Epidermal melanocyte (primary cell): Measurements from ENCODE around the gene GAPDHS.

Experiments used
- DNase-seq: peaks from one replicate; pipeline ENCODE4 v3.0.0; 2011; ENCODE audit warnings: low spot score; ENCODE audit not compliant: insufficient read length

GAPDHS gene

DNA sequence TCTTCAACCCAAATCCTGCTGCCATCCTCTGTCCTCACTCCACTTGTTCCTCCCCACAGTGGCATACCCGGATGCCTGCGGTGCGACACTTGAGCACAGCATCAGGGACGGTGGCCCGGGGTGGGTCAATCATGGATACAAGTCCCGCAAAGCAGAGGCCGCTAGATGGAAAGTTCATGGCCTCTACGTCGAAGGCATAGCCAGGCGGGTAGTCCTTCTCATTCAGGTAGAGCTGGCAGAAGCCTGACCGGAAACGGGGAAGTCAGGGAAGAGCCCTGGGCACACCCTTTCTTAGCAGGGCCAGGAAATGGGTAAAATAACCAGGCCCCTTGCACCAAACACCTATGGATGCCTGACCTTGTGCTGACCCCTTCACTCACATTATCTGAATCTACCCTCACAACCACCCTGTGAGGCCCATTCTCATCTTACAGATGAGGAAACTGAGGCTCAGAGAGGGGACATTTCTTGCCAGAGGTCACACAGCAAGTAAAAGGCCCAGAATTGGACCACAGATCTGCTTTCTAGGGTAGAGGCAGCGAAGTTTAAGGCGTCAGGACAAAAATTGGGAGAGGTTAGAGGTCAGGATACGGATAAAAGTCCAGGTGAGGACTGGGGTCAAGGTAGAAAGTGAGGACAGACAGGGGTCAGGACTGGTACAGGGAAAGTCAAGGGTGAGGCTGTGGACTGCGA, 23.7 kb downstream of the GAPDHS start:
- no peak for DNase-seq

DNA sequence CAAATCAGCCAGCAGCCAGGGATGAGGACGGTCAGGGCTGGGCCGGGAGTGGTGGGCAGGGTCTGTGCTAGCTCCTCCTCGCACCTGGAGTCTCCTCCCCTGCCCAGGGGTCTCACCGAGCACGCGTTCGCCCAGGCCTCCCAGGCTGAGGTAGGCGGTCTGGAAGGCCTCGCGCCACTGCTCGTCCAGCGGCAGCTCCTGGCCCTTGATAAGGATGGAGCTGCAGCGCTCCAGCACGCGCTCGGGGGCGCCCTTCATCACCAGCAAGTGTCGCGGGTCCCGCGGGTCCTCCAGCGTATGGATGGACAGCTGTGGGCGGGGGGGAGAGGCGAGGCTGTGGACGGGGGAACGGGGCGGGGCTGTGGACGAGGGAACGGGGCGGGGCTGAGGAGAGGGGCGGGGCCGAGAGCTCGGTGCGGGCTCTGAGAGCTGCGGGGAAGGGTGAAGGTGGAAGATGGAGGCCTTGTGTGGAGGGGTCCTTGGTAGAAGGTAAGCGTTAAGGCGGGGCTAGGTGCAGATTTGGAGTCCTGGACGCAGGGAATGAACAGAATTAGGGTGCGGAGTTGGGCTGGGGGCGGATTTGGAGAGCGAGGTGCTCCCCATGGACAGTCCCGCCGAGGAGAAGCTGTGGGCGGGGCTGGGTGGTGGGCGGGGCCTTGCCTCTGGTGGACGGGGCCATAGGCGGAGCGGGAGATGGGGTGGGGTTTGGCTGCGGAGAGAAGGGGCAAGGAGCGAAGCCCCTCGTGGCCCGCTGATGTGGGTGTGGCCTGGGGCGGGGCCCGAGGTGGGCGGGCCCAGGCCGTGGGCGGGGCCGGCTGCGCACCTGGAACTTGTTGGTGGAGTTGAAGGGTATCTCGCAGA, 24.5 kb downstream of the GAPDHS start:
- DNase-seq: no peak

DNA sequence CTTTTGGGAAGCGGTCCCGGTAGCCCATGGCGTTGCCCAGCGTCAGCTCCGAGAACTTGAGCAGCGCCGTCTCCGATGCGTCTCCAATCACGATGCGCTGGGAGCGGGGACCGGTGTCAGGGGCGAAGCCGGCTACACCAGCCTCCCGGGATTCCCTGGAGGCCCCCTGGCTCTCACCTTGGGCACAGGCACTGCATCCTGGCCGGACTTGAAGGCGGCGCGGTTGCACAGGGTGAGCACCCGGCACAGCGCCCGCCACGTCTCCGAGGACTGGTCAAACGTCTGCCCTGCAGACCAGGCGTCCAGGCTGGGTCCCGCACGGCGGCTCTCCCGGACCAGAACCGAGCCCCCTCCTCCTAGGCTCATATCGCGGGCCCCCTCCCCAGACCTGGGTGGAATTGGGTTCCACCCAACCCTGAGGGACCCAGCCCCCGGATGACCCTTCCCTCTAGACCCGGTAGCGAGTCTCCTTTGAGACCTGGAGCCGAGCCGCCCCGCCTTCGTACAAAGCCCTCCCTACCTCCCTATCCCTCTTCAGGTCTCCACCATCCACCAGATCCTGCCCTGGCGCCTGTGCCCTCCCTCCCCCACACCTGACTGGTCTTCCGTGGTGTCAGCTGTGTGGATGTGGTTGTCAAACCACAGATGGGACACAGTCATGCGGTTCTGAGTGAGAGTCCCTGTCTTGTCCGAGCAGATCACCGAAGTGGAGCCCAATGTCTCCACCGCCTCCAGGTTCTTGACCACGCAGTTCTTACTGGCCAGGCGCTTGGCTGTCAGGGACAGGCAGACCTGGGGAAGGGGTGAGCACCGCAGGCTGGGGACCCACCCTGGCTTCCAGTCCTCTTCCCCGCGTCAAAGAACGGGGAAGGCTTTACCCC, 25.4 kb downstream of the GAPDHS start:
- no peak for DNase-seq

DNA sequence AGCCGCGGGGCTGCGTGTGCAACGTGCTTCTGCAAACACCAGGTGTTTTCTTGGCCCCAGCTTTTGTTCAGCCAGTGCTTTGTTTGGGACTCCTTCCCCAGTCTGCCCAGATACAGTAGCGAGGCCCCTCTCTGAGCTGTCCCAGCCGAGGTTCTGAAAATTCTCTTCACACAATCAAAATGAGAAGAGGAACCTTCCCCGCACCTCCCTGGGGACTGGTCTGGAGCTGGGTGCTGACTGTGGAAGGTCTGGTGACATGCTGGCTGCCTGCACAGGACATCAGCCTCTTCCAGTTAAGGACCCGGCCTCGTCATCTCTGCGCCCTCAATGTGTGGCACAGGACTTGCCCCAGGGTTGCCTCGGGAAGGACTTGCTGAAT, 26.0 kb downstream of the GAPDHS start:
- no peak for DNase-seq

DNA sequence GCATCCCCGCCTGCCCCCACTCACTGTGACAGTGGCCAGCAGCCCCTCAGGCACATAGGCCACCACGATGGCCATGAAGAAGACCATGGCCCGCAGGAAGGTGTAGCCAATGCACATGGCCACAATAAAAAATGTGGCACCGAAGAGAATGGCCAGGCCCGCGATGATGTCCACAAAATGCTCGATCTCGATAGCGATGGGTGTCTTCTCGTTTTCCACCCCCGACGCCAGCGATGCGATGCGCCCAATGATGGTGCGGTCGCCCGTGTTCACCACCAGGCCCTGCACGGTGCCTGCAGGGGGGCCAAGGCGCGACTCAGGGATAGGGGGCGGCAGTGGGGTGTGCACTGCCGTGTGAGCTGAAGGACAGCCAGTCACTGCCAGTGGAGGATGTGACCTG, 26.5 kb downstream of the GAPDHS start:
- no peak for DNase-seq

DNA sequence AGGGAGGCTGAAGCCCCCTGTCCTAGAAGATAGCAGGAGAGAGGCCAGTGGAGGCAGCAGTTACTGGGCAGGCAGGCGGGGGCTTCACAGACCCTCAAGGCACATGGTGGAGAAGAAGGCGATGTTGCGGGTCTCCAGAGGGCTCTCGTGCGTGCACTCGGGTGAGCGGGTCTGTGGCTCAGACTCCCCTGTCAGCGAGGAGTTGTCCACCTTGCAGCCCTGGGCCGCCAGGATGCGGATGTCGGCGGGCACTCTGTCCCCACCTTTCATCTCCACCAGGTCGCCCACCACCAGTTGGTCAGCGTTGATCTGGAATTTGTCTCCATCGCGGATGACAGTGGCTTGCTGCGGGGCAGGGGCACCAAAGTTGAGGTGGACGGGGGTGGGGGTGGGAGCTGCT, 27.0 kb downstream of the GAPDHS start:
- no peak for DNase-seq

DNA sequence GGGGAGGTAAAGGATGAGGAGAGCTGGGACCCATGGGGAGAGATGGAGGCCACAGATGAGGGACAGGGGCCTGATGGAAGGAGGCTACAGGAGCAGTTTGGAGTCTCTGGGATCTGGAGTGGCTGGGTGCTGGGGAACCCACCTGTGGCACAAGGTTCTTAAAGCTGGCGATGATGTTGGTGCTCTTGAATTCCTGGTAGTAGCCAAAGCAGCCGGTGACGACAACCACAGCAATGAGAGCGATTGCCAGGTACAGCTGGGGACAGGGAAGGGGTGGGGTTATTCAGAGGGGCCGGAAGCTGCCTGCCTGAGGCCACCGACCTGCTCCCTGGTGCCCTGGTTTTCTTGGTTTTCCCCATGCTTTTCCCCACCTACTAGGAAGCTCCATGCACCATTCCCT, 27.4 kb downstream of the GAPDHS start:
- DNase-seq: no peak

DNA sequence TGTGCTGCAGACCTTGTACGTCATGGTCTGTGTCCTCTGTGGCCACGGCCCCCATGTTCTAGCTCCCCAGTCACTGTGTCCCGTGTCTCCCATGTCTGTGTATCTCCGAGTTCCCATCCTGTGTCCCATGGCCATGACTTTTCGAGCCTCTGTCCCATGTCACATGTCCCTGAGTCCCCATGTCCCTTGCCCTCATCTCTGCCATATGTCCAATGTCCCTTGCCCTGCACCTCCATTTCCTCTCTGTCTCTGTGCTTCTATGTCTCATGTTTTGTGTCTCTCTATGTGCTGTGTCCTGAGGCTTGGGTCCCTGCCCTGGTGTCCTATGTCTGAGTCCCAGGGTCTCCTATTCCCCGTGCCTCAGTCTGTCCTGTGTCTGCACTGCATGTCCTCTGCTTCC, 28.2 kb downstream of the GAPDHS start:
- no peak for DNase-seq

DNA sequence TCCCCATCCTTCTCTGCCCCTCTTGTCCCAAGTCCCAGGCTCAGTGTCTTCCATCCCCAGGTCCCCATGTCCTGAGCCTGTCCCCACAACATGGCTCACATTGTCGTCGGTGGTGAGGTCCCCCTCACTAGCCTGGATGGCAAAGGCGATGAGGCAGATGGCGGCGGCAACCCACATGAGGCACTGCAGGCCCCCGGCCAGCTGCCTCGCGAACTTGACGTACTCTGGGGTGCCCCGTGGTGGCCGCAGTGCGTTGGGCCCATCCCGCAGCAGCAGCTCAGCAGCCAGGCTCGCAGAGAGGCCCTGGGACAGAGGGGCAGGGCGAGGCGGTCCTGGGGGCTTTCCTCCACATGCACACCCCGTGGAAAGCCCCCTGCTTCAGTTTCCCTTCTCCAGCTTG, 29.1 kb downstream of the GAPDHS start:
- DNase-seq: no peak

DNA sequence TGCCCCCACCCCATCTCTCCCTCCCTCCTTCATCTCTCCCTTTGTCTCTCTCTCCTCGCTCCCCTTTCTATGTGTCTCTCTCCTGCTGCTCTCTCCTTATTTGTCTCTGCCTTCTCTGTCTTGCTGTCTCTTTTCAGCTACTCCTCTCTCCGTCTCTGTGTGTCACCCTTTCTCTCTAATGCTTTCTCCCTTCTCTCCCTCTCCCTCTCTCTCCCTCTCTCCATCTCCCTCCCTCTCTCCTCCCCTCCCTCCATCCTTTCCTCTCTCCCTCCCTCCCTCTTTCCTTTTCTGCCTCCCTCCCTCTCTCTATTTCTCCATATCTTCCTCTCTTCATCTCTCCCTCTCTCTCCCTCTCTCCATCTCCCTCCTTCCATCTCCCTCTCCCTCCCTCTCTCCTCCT, 29.5 kb downstream of the GAPDHS start:
- no peak for DNase-seq

DNA sequence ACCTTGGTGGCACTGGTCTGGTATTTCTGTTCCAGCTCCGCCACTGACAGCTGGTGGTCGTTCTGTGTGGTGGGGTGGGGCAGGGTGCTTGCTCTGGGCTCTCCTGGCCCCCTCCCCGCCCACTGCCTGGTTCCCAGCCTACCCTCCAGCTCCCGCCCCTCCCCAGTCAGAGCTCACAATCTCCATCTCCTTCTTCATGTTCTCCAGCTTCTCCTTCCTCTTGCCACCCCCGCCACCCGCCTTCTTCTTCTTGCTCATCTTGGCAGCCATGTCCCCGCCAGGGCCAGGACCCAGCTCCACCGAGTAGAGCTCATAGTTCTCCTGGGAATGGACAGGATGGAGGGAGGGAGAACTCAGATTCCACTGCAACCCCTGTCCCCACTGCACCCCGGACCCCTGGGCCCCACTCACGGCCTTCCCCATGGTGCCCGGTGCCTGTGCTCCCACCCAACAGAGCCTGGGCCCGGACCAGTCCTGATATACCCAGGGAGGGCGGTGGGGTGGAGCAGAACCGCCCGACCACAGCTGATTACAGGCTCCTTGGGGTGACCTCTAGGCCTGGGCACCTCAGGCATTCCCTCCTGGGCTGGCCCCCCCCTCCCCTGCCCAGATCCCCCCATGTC, 30.1 kb downstream of the GAPDHS start, which contains the start of gene ATP4A:
TSS of gene ATP4A (minus strand) at position 452 of the 623 bp plus-strand sequence. CDS start at position 423, 29 bp downstream.
- no peak for DNase-seq

DNA sequence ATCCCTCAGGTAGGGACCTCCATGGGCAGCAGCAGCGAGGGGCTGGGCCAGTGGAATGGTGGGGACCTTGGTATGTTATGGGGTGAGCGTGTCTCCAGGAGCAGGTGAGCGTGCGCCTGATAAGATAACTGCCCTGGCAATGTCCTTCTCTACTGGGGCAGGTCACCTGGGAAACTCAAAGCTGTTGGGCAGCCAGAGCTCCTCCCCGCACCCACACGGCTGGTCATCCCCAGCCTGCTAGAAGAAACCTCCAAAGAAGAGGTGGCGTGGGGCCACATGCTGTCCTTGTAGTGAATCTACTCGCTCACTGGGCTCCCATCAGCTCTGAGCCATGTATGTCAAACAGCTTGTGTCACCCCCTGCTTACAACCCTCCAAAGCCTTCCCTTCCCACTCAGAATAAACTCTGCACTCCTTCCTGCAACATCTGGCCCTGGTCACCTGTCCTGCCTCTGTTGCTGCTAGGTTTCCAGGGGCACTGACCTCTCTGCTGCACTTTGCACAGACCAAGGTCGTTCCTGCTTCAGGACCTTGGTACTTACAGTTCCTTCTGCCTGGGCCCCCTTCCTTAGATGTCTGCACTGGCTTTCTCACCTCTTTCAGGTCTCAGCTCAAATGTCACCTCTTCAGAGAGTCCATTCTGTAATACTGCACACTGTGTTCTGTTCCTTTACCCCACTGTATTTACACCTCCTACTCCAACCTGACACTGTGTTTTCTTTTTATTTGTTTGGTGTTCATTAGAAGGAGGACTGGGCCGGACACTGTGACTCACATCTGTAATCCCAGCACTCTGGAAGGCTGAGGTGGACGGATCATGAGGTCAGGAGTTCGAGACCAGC, 32.0 kb downstream of the GAPDHS start:
- DNase-seq: no peak

DNA sequence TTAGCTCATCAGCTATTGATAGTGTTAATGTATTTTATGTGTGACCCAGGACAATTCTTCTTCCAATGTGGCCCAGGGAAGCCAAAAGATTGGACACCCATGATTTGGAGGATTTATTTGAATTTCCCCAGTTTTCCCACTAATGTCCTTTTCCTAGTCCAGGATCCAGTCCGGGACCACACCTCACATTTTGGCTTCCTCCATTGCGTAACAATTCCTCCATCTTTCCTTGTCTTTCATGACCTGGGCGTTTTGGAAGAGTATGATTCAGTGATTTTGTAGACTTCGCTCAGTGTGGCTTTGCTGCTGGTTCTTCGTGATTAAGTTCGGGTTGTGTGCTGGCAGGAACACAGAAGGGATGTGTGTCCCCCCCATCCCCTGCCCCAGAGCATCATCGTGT, 33.5 kb downstream of the GAPDHS start:
- DNase-seq: no peak

DNA sequence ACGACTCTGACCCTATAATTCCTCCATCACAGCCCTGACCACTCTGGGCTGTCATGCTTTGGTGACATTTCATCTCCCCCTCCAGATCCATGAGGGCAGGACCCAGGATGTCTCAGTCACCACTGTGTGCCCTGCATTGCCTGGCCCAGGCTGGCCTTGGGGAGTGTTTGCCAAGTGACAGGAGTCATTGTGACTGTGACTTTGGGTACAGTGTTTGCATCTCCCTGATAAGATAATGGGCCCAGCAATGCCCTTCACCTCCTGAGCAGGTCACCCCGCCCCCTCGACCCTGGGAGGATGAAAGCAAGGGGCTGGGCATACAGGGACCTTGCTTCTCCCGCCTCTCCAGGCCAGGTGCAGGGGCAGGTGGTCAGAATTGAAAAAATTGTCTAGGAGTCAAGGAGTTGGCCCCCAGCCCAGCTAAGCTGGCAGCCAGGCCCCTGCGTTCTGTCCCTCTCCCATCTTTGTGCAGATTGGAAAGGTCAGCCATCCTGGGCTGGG, 36.1 kb downstream of the GAPDHS start:
- no peak for DNase-seq

DNA sequence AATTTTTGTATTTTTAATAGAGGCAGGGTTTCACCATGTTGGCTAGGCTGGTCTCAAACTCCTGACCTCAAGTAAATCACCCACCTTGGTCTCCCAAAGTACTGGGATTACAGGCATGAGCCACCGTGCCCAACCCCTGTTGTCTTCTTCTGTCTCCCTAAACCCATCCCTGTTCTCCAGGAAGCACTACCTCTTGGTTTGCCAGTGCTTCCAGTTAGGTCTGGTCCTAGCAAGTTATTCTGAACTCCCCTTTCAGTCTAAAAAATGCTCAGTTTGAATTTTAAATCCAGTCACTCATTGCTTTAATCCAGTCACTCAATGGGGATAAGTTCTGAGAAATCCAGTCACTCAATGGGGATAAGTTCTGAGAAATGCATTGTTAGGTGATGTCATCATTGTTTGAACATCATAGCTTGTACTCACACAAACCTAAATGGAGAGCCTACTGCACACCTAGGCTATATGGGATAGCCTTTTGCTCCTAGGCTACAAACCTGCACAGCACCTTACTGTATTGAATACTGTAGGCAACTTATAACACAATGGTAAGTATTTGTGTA, 38.2 kb downstream of the GAPDHS start:
- DNase-seq: no peak

DNA sequence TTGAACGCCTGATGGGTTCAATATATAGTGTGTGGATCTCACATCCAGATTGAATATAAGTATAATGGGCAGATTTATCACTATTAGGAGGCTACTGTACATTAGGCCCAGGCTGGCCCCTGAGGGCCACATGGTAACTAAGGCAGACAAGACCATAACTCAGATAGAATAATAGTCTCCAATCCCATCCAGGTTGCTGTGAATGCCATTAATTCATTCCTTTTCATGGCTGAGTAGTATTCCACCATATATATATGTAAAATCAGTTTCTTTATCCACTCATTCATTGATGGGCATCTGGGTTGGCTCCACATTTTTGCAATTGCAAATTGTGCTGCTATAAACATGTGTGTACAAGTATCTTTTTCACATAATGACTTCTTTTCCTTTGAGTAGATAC, 44.7 kb downstream of the GAPDHS start:
- DNase-seq: no peak

DNA sequence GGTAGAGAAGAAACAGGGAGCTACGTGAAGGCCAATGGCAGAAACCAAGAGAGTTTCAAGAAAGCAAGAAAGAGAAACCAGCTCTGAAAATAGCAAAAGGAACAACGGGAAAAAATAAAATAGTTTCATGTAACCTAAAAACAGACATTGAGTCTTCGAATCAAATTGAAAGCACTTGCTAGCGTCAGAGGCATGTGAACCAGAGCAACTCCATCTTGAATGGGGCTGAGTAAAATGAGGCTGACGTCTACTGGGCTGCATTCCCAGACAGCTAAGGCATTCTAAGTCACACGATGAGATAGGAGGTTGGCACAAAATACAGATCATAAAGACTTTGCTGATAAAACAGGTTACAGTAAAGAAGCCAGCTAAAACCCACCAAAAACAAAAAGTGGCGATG, 45.5 kb downstream of the GAPDHS start:
- no peak for DNase-seq

DNA sequence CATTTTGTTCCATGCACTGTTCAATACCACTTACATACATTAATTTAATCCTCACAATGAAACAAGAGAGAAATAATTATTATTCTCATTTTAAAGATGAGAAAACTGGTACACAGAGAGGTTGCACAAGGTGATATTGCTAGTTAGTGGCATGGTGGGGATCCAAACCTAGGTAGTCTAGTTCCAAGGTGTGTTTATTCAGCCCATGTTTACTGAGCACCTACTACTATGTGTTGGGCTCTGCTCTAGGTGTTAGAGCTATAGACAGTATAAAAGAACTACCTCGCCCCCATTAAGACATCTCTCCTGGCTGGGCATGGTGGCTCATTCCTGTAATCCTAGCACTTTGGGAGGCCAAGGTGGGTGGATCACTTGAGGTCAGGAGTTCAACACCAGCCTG, 49.5 kb downstream of the GAPDHS start:
- DNase-seq: no peak

DNA sequence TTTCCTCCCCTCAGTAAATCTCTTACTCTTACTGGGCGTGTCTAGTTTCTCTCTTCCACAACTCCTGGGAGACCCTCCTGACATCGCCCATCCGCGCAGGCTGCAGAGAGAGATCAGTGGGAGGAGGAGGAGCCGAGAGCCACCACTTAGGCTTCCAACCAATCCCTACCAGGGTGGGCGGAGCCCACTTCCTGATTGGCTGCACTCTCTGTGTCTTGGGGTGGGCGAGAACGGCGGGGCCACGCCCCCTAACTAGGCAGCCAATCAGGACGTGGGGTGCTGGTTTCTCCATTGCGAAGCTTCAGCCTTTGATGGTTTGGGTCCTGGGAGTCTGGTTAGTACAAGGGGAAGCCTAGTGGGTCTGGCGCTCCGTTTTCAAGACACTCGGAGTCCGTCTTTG, 52.6 kb downstream of the GAPDHS start, which contains the start of gene PMIS2:
TSS of gene PMIS2 (plus strand) at position 326 of the 400 bp plus-strand sequence. CDS start 87 bp downstream, outside the sequence.
- no peak for DNase-seq

DNA sequence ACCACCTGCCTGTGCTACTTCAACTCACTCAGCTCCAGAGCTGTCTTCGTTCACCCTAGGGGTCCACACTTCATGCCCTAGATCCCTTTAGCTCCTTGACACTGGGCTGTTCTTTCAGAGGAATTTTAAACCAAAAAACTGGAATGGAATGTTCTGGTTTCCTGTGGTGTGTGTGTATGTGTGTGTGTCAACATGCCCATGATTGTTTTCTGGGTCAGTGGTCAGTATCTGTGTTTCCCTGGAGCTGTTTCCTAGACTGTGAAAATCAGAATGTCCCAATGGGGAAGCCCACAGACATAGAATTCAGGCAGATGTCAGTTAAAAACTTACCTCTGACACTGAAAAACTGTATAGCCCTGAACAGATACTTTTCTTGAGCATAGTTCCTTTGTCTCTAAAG, 54.1 kb downstream of the GAPDHS start:
- no peak for DNase-seq
